Heart right ventricle (tissue), 16 donors: ENCODE results near the gene GPR135. TPM values are rescaled to one million over a fixed set of nuclear protein-coding genes. Genes with fewer than 3 reads are reported as not detected.
A peak's percentile ranks its signal among the peaks of the same experiment; 100 is the strongest.

Experiments
- ATAC-seq, 8 donors: fragments of 200-7000 bp; cut with Tn5 transposase; one replicate each; pipeline ENCODE4 v1.9.1; 2020; ENCODE audit warnings: mild to moderate bottlenecking in 8 of 8, moderate library complexity in 8 of 8, moderate number of reproducible peaks in 1 of 8
- DNase-seq, 2 donors: peaks; one replicate each; pipeline ENCODE4 v3.0.0-alpha.2; 2020
- H3K27ac ChIP-seq, 10 donors: fragments of 200-600 bp; sonication (generic) in 2 of 10; one replicate each; pipeline versions ENCODE4 v1.5.0 to v1.8.0; 2020 to 2022; ENCODE audit warnings: mild to moderate bottlenecking in 3 of 10
- H3K27me3 ChIP-seq, 7 donors: fragments of 200-600 bp; one replicate each; pipeline ENCODE4 v1.8.0; 2021 to 2022; ENCODE audit warnings: mild to moderate bottlenecking in 2 of 7
- H3K36me3 ChIP-seq, 9 donors: fragments of 200-600 bp; sonication (generic) in 1 of 9; one replicate each; pipeline versions ENCODE4 v1.5.0 to v1.8.0; 2020 to 2022; ENCODE audit warnings: mild to moderate bottlenecking in 2 of 9
- H3K4me1 ChIP-seq, 9 donors: fragments of 200-600 bp; sonication (generic) in 1 of 9; one replicate each; pipeline versions ENCODE4 v1.5.0 to v1.8.0; 2020 to 2022; ENCODE audit warnings: mild to moderate bottlenecking in 4 of 9
- H3K4me3 ChIP-seq, 10 donors: fragments of 200-600 bp; sonication (generic) in 2 of 10; one replicate each; pipeline versions ENCODE4 v1.5.0 to v1.8.0; 2020 to 2022; ENCODE audit warnings: mild to moderate bottlenecking in 7 of 10, moderate library complexity in 2 of 10
- H3K9me3 ChIP-seq, 11 donors: fragments of 200-600 bp in 10 of 11; sonication (generic) in 2 of 11; one replicate each; pipeline versions ENCODE4 v1.5.0 to v1.8.0; 2013 to 2022; ENCODE audit warnings: mild to moderate bottlenecking in 2 of 11, control low read depth in 1 of 11, moderate library complexity in 1 of 11
- CTCF ChIP-seq, 9 donors: fragments of 200-600 bp; sonication (generic) in 2 of 9; IDR thresholded peaks; one replicate each; pipeline versions ENCODE4 v1.5.0 to v1.8.0; 2021 to 2022; ENCODE audit warnings: antibody characterized with exemption in 9 of 9, mild to moderate bottlenecking in 5 of 9, moderate library complexity in 1 of 9
- WGBS, 2 donors: extraction: QIAGEN DNeasy Blood & Tissue Kit; methylation state at CpG; one replicate each; pipeline ENCODE4 v1.1.7; 2013; ENCODE audit warnings: inconsistent platforms in 1 of 2; 5-methylcytosine and 5-hydroxymethylcytosine counted together
- intact Hi-C, 10 donors: fragments of 100-400 bp; cut with DNase I; formaldehyde crosslinking; loops; one replicate each; pipeline versions ENCODE4 v1.11.1 to v1.14.2; 2022
- long read RNA-seq, 3 donors: library from polyadenylated mRNA; unstranded; transcript quantifications; one replicate each; pipeline ENCODE4 v2.0.0, GENCODE V29; 2020 to 2021
- polyA plus RNA-seq, 2 donors: library from polyadenylated mRNA; stranded (reverse); fragments of 200-250 nt; gene quantifications; one replicate each; pipeline ENCODE4 v1.2.3, GENCODE V29; 2013
- total RNA-seq, 10 donors: library from RNA; stranded (reverse); fragmentation: NEBNext Ultra II Directional in 3 of 10; extraction: Animal tissue kit (Norgen Biotek cat#: 25700) in 3 of 10; gene quantifications; one replicate each; pipeline versions ENCODE4 v1.2.1 to v1.2.4, GENCODE V29; 2021 to 2023
- donor health status: Arrhythmogenic right ventricular cardiomyopathy.
- donor health status: ischemic (EF 13 %, LVEDD 7.1; RV severe dilation, severe dysfunction).
- donor health status: healthy with polysubstance abuse.
- donor health status: DM: no; HTN: yes; CAD: no.
- donor health status: DM: no; HTN: no; CAD: no.
- donor health status: ischemic (EF 25% LVEDD 6.9; RV normal size, moderate dysfunction).
- donor health status: ischemic (EF 25% LVEDD 5.7; RV mildly dilated, moderate dysfunction).
- donor health status: healthy.
- donor health status: DM: yes; HTN: yes; CAD: no.
- donor health status: Ischemic cardiomyopathy.
- donor health status: ischemic (EF 35%, LVEDD 5.7; RV mildly dilated, moderate dysfunction).
- donor health status: nonischemic (EF 11% LVEDD 7.7; RV severe dilation, severe dysfunction).
- donor health status: DM: yes; HTN: yes; CAD: no.
- donor health status: PGD.
- donor health status: ischemic (EF 29% LVEDD 5.4; RV normal size, mild dysfunction).
- donor health status: nonischemic (EF 23%, LVEDD 6.1; RV moderate dilation, normal function).

Gene GPR135
- total RNA-seq (1 to 10 TPM; 1.5 to 2.6 (median 2.2) TPM), polyA plus RNA-seq (1 to 10 TPM in 1 of 2 donors, under 1 TPM in 1; 0.86 to 1.0 TPM)
- long read RNA-seq, donor 1, full-length matches to known transcripts, result 1 of 2 reads
- long read RNA-seq, donor 1, partial matches to known transcripts, result 0 of 2 reads
- long read RNA-seq, donor 1, other reads (novel, unspliced or antisense), result 1 of 2 reads
- long read RNA-seq, donor 2, full-length matches to known transcripts, result 1 of 1 reads
- long read RNA-seq, donor 2, partial matches to known transcripts, result 0 of 1 reads
- long read RNA-seq, donor 2, other reads (novel, unspliced or antisense), result 0 of 1 reads
- long read RNA-seq, donor 3, full-length matches to known transcripts, result 4 of 5 reads
- long read RNA-seq, donor 3, partial matches to known transcripts, result 0 of 5 reads
- long read RNA-seq, donor 3, other reads (novel, unspliced or antisense), result 1 of 5 reads

- WGBS, 2 donors, result 19 to 21% methylated on average over 40 of the region's 40 CpGs
- Histone ChIP-seq H3K9me3 (no peaks in the 10 kb centered on the region), H3K27me3 (peaks cover 0 to 22% (median 0%) of the 10 kb centered on the region in 7 donors), H3K36me3 (peaks cover 0 to 25% (median 0%) of the 10 kb centered on the region in 9 donors), H3K4me1 (peaks cover 5 to 16% (median 10%) of the 10 kb centered on the region in 9 donors), H3K27ac (peak within 1 kb of the TSS in 9 of 10 donors; percentile 41 to 65 (median 60)), H3K4me3 (peak within 1 kb of the TSS; percentile 64 to 91 (median 70))
- DNase-seq (peak in 1 of 2 donors; percentile 62), ATAC-seq (peak; percentile 50 to 71 (median 63))
- TF ChIP-seq CTCF (IDR thresholded peaks at IDR 0.05), result no peak
- intact Hi-C loops, result no loop called here
Measured at GRCh38 chr14:59465316-59466135, at the start of gene GPR135. Gene GPR135 (minus strand): TSS chr14:59465380. CDS start chr14:59465226, 154 bp downstream.

GRCh38 chr14:59511916-59512575 lies 46.9 kb upstream of the GPR135 start:
- no peak for ATAC-seq
- TF ChIP-seq CTCF (IDR thresholded peaks at IDR 0.05), result peak in 7 of 9 donors; percentile 27 to 43 (median 32)
- intact Hi-C loops, result loop anchor here in 1 of 10 donors (5.0 kb wide), 1 partner anchor 675 kb away; no protein-coding TSS in a partner anchor
- Histone ChIP-seq H3K36me3 (no peaks in the 10 kb centered on the region), H3K4me1 (no peaks in the 10 kb centered on the region), H3K27me3 (peaks cover 0 to 8% (median 0%) of the 10 kb centered on the region in 7 donors), H3K9me3 (peaks cover 0 to 4% (median 0%) of the 10 kb centered on the region in 11 donors), H3K4me3 (no peak overlapping the region), H3K27ac (no peak overlapping the region)
- WGBS, 2 donors, result 68 to 75% methylated on average over 4 of the region's 4 CpGs
- no peak for DNase-seq

- no peak for TF ChIP-seq CTCF (IDR thresholded peaks at IDR 0.05)
- H3K4me3 ChIP-seq, result no peak overlapping the region
- H3K36me3 ChIP-seq, result no peaks in the 10 kb centered on the region
- peaks cover 0 to 8% (median 0%) of the 10 kb centered on the region in 7 donors for H3K27me3 ChIP-seq
- WGBS, 2 donors, result 48 to 53% methylated on average over 3 of the region's 3 CpGs
- H3K27ac ChIP-seq, result no peak overlapping the region
- intact Hi-C loops, result loop anchor here in 1 of 10 donors (5.0 kb wide), 1 partner anchor 676 kb away; no protein-coding TSS in a partner anchor
- H3K9me3 ChIP-seq, result peaks cover 0 to 3% (median 0%) of the 10 kb centered on the region in 11 donors
- DNase-seq (no peak), ATAC-seq (no peak)
- H3K4me1 ChIP-seq, result no peaks in the 10 kb centered on the region
Measured at GRCh38 chr14:59510966-59511365, 45.8 kb upstream of the GPR135 start.
